GM23248 (cell line): Measurements from ENCODE around the gene TMX1. TPM values are rescaled to one million over a fixed set of nuclear protein-coding genes. Genes with fewer than 3 reads are reported as not detected.

Source experiments
- DNase-seq: peaks from one replicate; pipeline ENCODE4 v3.0.0-alpha.2; 2015
- H2AFZ ChIP-seq: fragments of 200-600 bp; sonication (generic); 2 replicates; pipeline ENCODE4 v1.6.1; 2016; ENCODE audit warnings: antibody characterized with exemption
- H3F3A ChIP-seq: fragments of 200-600 bp; sonication (generic); 2 replicates; pipeline ENCODE4 v1.6.1; 2016; ENCODE audit warnings: mild to moderate bottlenecking, antibody characterized with exemption, mixed run types; ENCODE audit not compliant: insufficient read depth
- H3K27ac ChIP-seq: fragments of 200-600 bp; sonication (generic); 2 replicates; pipeline ENCODE4 v1.5.1; 2016; ENCODE audit warnings: mild to moderate bottlenecking
- H3K27me3 ChIP-seq: fragments of 200-600 bp; sonication (generic); replicated peaks from 2 replicates; pipeline ENCODE4 v1.6.1; 2016; ENCODE audit warnings: mild to moderate bottlenecking; ENCODE audit not compliant: insufficient read depth
- H3K36me3 ChIP-seq: fragments of 200-600 bp; sonication (generic); 2 replicates; pipeline ENCODE4 v1.6.1; 2016; ENCODE audit warnings: low read depth, mild to moderate bottlenecking
- H3K4me1 ChIP-seq: fragments of 200-600 bp; sonication (generic); 2 replicates; pipeline ENCODE4 v1.6.1; 2016; ENCODE audit warnings: mild to moderate bottlenecking; ENCODE audit not compliant: insufficient read depth
- H3K4me2 ChIP-seq: fragments of 200-600 bp; sonication (generic); one replicate; pipeline ENCODE4 v1.6.1; 2016; ENCODE audit warnings: mild to moderate bottlenecking; ENCODE audit not compliant: unreplicated experiment
- H3K4me3 ChIP-seq: fragments of 200-600 bp; sonication (generic); 2 replicates; pipeline ENCODE4 v1.5.1; 2016; ENCODE audit warnings: mild to moderate bottlenecking
- H3K79me2 ChIP-seq: fragments of 200-600 bp; sonication (generic); 2 replicates; pipeline ENCODE4 v1.6.1; 2016; ENCODE audit warnings: mild to moderate bottlenecking; ENCODE audit not compliant: insufficient read depth
- H3K9ac ChIP-seq: fragments of 200-600 bp; sonication (generic); 2 replicates; pipeline ENCODE4 v1.6.1; 2016; ENCODE audit warnings: mild to moderate bottlenecking
- H3K9me2 ChIP-seq: fragments of 200-600 bp; sonication (generic); 2 replicates; pipeline ENCODE4 v1.6.1; 2016; ENCODE audit warnings: mixed run types, mild to moderate bottlenecking, moderate library complexity; ENCODE audit not compliant: insufficient read depth
- H3K9me3 ChIP-seq: fragments of 200-600 bp; sonication (generic); one replicate; pipeline ENCODE4 v1.6.1; 2017; ENCODE audit warnings: low read depth
- H4K20me1 ChIP-seq: fragments of 200-600 bp; sonication (generic); 2 replicates; pipeline ENCODE4 v1.6.0; 2016; ENCODE audit not compliant: insufficient read depth
- EZH2 ChIP-seq: fragments of 200-600 bp; sonication (generic); IDR thresholded peaks from 2 replicates; pipeline ENCODE4 v1.6.1; 2018; ENCODE audit warnings: antibody characterized with exemption, mild to moderate bottlenecking; ENCODE audit not compliant: insufficient read depth, poor library complexity, severe bottlenecking
- EZH2phosphoT487 ChIP-seq: fragments of 200-600 bp; sonication (generic); IDR thresholded peaks from 2 replicates; pipeline ENCODE4 v1.6.1; 2018; ENCODE audit warnings: antibody characterized with exemption, moderate library complexity, mild to moderate bottlenecking, low read depth; ENCODE audit not compliant: insufficient read depth
- WGBS, 2 experiments: methylation state at CpG; one replicate each; pipeline ENCODE4 v1.1.6; 2015 to 2017; ENCODE audit warnings: low lambda C conversion rate in 2 of 2, low coverage in 1 of 2; ENCODE audit errors: missing lambda C conversion rate in 2 of 2; 5-methylcytosine and 5-hydroxymethylcytosine counted together
- in situ Hi-C: fragments of 300-500 bp; cut with MboI; formaldehyde crosslinking; loops from 2 replicates; pipeline ENCODE4 v1.15.0; 2020
- polyA plus RNA-seq: library from polyadenylated mRNA; unstranded; fragments of >200 nt; fragmentation: Nextera tagmentation; extraction: Ambion mirVana; gene quantifications from 2 replicates; pipeline ENCODE4 v1.2.1, GENCODE V29; 2016
- total RNA-seq: library from RNA; depleted of rRNA; stranded (reverse); fragments of >200 nt; shearing (Covaris generic); gene quantifications from 2 replicates; pipeline ENCODE4 v1.2.3, GENCODE V29; 2014

Gene TMX1
- total and polyA plus RNA-seq, 2 experiments from 2014 or later, result 54.8 to 67.9 TPM

DNA sequence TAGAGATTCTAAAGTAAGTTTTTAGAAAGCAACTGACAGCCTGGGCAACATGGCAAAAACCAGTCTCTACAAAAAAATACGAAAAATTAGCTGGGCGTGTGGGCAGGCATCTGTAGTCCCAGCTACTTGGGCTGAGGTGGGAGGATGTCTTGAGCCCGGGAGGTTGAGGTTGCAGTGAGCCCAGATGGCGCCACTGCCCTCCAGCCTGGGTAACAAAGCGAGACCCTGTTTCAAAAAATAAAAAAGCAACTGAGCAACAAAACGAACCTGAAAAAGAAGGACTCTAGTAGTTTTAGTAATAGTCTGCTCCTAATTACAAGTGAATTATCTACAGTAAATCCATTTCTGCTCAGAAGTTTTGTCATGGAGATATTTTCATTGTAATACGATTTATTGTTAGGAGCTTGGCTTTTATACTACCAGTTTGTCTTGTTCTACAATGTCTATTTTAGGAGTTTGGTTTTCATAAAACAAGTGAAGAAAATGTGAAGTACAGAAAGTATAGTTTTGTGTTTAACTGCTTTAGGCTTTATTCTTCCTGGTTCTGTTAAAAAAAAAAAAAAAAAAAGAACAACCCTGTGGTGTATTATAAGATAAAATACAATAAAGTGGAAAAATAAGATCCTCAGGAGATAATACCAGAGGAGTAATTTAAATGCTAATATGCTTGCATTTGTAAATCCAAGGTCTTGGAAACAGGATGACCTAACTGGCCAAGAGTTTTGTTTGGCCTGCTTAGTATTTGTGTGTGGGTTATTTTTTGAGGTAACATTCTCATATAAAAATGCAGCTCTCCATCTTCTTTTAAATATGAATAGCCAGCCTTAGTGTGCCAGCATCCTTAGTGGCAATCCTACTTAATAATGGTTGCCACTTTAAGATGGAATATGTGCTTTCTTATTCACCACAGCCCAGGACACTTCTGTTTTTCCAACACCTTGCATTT lies 2.8 kb downstream of the TMX1 start:
- Histone ChIP-seq H3K27me3 (no peaks in the 10 kb centered on the region), H3K4me3 (0 out of 2 replicates have a peak overlapping the region, but pooled peaks have one; percentile 91), H3K36me3 (0 out of 2 replicates have a peak, but pooled peaks cover 5% of the 10 kb centered on the region), H3K4me2 (peak overlapping the region; percentile 51), H3K27ac (0 out of 2 replicates have a peak overlapping the region, but pooled peaks have one; percentile 1), H3K9me2 (no peaks in the 10 kb centered on the region), H4K20me1 (no peaks in the 10 kb centered on the region), H3K9ac (peak overlapping the region; percentile 19; the same call in 1 of the 2 replicates), H3K9me3 (no peaks in the 10 kb centered on the region), H2AFZ (0 out of 2 replicates have a peak overlapping the region, but pooled peaks have one; percentile 23), H3F3A (0 out of 2 replicates have a peak, but pooled peaks cover 5% of the 10 kb centered on the region), H3K79me2 (peaks cover 74% of the 10 kb centered on the region), H3K4me1 (peaks cover 19% of the 10 kb centered on the region)
- no peak for DNase-seq
- in situ Hi-C loops, result no loop called here
- no peak for TF ChIP-seq EZH2phosphoT487
- no peak for TF ChIP-seq EZH2
- 29 to 33% methylated on average over 7 of the region's 7 CpGs for WGBS, 2 experiments

DNA sequence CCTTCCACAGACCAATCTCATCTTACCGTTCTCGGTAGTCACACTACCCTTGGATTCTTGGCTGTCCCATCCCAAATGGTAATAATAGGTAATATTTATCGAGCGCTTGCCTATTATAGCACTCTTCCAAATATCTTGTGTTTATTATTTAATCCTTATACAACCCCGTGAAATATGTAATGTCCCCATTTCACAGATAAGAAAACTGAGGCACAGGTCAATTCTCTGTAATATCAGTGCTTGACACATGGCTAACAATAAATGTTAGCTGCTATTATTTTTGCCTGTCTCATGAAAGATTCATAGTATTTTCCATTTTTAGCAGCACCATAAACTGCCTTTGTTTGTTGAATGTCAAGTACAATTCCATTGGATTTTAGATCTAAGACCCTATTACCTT lies 4.5 kb downstream of the TMX1 start:
- H3K4me2 ChIP-seq, result no peak overlapping the region
- H3K4me3 ChIP-seq, result no peak overlapping the region
- no peaks in the 10 kb centered on the region for H4K20me1 ChIP-seq
- no peak overlapping the region for H2AFZ ChIP-seq
- DNase-seq, result no peak
- H3K9me3 ChIP-seq, result no peaks in the 10 kb centered on the region
- H3K27me3 ChIP-seq, result no peaks in the 10 kb centered on the region
- no peak overlapping the region for H3K9ac ChIP-seq
- no peak overlapping the region for H3K27ac ChIP-seq
- TF ChIP-seq EZH2 (no peak), EZH2phosphoT487 (no peak)
- H3K36me3 ChIP-seq, result peaks cover 9% of the 10 kb centered on the region; the same call in 1 of the 2 replicates
- 0 out of 2 replicates have a peak, but pooled peaks cover 5% of the 10 kb centered on the region for H3F3A ChIP-seq
- H3K4me1 ChIP-seq, result peaks cover 19% of the 10 kb centered on the region
- 97 to 99% methylated on average over 5 of the region's 5 CpGs for WGBS, 2 experiments
- H3K79me2 ChIP-seq, result peaks cover 78% of the 10 kb centered on the region
- no peaks in the 10 kb centered on the region for H3K9me2 ChIP-seq
- in situ Hi-C loops, result no loop called here

DNA sequence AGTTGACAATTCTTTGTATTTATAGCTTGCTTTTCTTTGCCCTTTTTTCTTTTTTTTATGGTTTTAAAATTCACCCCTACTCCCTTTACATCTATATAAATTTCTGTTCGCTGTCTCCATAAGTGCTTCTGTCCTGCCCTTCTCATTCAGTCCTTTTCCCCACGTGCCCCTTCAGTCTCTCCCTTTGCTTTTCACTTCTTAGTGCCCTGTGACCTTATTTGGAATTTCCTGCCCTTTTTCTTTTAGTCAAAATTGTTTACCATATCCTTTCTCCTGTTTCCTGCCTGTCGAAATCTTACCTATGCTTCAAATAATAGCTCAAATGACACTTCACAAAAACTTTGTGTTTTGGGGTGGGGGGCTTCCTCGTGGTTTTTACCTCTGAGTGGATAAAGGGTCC lies 6.0 kb downstream of the TMX1 start:
- Histone ChIP-seq H3K36me3 (peaks cover 20% of the 10 kb centered on the region), H3K27me3 (no peaks in the 10 kb centered on the region), H3K79me2 (peaks cover 66% of the 10 kb centered on the region), H3K9ac (no peak overlapping the region), H3F3A (0 out of 2 replicates have a peak, but pooled peaks cover 5% of the 10 kb centered on the region), H3K9me2 (no peaks in the 10 kb centered on the region), H3K27ac (no peak overlapping the region), H3K9me3 (no peaks in the 10 kb centered on the region), H3K4me2 (no peak overlapping the region), H3K4me3 (no peak overlapping the region), H4K20me1 (no peaks in the 10 kb centered on the region), H2AFZ (no peak overlapping the region), H3K4me1 (peaks cover 19% of the 10 kb centered on the region)
- in situ Hi-C loops, result no loop called here
- 59 to 64% methylated on average over 4 of the region's 4 CpGs for whole genome bisulfite sequencing, 2 experiments
- TF ChIP-seq EZH2phosphoT487 (no peak), EZH2 (no peak)
- DNase-seq, result no peak

DNA sequence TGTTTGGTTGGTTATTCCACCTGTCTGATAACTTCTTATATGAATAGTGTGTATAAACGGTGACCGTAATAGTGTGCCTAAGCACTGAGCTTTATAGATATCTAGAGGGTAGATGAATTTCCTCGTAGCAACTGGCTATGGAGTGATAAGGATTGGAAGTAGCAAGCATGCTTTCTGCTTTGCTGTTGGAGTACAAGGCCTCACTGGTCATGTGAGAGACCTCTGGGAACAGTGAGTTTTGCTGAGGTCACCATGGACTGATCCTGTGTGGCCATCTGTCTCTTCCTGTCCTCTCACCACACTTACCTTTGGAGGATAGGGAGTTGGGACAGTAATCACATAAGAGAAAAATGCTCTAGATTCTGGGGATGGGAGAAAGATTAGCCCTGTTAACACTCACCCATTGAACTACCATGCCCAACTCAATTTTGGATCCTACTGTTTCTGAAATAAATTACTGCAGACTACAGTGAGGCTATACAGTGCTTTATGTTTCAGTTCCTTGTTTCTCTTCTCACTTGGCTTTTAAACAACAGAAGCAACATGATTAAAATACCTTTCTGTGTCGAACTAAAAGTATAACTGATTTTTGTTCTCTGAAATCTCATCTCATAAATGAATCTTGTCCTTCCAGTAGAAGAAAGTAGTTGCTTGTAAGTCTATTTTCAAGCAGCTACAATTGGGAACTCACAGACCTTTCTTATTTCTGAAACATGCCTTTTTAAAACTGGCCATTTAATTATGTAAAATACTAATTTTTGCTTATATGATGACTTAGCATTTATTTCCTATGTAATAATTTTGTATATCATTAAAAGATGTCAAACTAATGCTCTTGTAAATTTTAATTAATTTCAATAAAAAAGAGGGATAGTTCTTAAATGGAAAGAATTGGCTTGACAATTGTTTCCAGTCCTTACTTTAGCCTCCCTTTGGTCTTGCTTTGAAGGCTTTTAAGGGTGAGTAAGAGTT lies 8.3 kb downstream of the TMX1 start:
- H3K27me3 ChIP-seq, result no peaks in the 10 kb centered on the region
- in situ Hi-C loops, result no loop called here
- H4K20me1 ChIP-seq, result no peaks in the 10 kb centered on the region
- WGBS, 2 experiments, result 99 to 100% methylated on average over 4 of the region's 4 CpGs
- no peak overlapping the region for H3K4me3 ChIP-seq
- no peak overlapping the region for H3K27ac ChIP-seq
- no peak overlapping the region for H2AFZ ChIP-seq
- H3K9me2 ChIP-seq, result no peaks in the 10 kb centered on the region
- no peak for DNase-seq
- H3K79me2 ChIP-seq, result peaks cover 48% of the 10 kb centered on the region
- no peak overlapping the region for H3K9ac ChIP-seq
- H3K4me2 ChIP-seq, result no peak overlapping the region
- no peaks in the 10 kb centered on the region for H3K4me1 ChIP-seq
- peaks cover 29% of the 10 kb centered on the region for H3K36me3 ChIP-seq
- TF ChIP-seq EZH2phosphoT487 (no peak), EZH2 (no peak)
- H3K9me3 ChIP-seq, result no peaks in the 10 kb centered on the region
- H3F3A ChIP-seq, result no peaks in the 10 kb centered on the region
